ENCODE measurements around the gene PDGFC. TPM values are rescaled to one million over a fixed set of nuclear protein-coding genes. Genes with fewer than 3 reads are reported as not detected.

Gene PDGFC
- total RNA-seq (2021) (3.1 to 5.3 TPM (median 3.5 TPM) in 3 replicates), Bru-seq, nascent RNA (percentile 48 among the genes with signal in this experiment)
- long read RNA-seq, experiment 1, full-length matches to known transcripts = 11 of 15 reads
- long read RNA-seq, experiment 1, partial matches to known transcripts = 0 of 15 reads
- long read RNA-seq, experiment 1, other reads (novel, unspliced or antisense) = 4 of 15 reads
- long read RNA-seq, experiment 2, full-length matches to known transcripts = 2 of 4 reads
- long read RNA-seq, experiment 2, partial matches to known transcripts = 1 of 4 reads
- long read RNA-seq, experiment 2, other reads (novel, unspliced or antisense) = 1 of 4 reads
- long read RNA-seq, experiment 3 = 0 reads

DNA sequence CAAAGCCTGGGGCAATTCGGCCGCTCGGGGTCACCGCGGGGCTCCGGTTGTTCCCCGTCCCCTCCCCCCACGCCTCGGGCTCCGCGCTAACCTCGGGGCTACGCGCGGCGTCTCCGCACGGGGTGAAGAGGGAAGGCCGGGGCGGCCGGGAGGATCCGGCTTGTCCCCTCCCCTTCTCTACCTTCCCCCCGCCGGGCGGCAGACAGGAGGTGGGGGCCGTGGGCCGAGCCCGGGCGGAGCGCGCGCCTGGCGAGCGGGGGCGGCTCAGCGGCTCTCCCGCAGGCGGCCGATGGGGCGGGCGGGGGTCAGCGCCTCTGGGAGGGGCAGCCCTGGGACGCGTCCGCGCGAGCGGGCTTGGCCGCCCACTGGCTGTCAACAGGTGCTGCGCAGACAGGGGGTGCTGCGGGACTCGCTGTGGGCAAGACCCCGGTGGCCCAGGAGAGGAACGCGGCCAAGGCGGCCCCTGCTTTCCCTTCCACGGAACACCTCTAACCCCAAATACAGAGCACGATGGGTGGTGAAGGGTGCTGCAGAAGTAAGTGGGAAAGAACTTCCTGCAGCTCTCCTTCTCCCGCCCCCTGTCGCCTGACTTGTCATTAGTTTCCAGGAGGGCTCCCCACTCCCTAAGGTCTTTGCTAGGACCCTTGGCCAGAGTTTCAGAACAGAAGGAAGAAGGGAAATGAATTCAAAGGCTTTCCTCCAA is at the start of gene PDGFC:
Gene PDGFC (minus strand): TSS at position 124 of the 703 bp plus-strand sequence. CDS start 896 bp downstream, outside the sequence.
- Mint-ChIP-seq H3K36me3 (no peaks in the 10 kb centered on the region), H3K4me3 (peak within 1 kb of the TSS; percentile 81), H3K4me1 (peaks cover 33% of the 10 kb centered on the region), H3K9me3 (no peaks in the 10 kb centered on the region), H3K27ac (peak within 1 kb of the TSS; percentile 44), H3K27me3 (ENCODE audit: low read depth) (peaks cover 22% of the 10 kb centered on the region)
- POLR2A ChIA-PET = no interaction called here
- ATAC-seq (peak; percentile 77), DNase-seq (ENCODE audit: low spot score) (peak; percentile 86)
- CTCF ChIA-PET = interaction anchor here (0.6 to 2.6 kb wide), 6 partner anchors 74 to 497 kb away, joined by 3 to 10 read pairs (median 4); no protein-coding TSS in a partner anchor
- TF ChIP-seq ETV6 (CRISPR knock-in tag; IDR thresholded peaks at IDR 0.05) = peak; percentile 35; the same call in 1 of the 2 replicates
- no peak for TF ChIP-seq ZSCAN18 (CRISPR knock-in tag; IDR thresholded peaks at IDR 0.05)
- TF ChIP-seq, protein P1, sequence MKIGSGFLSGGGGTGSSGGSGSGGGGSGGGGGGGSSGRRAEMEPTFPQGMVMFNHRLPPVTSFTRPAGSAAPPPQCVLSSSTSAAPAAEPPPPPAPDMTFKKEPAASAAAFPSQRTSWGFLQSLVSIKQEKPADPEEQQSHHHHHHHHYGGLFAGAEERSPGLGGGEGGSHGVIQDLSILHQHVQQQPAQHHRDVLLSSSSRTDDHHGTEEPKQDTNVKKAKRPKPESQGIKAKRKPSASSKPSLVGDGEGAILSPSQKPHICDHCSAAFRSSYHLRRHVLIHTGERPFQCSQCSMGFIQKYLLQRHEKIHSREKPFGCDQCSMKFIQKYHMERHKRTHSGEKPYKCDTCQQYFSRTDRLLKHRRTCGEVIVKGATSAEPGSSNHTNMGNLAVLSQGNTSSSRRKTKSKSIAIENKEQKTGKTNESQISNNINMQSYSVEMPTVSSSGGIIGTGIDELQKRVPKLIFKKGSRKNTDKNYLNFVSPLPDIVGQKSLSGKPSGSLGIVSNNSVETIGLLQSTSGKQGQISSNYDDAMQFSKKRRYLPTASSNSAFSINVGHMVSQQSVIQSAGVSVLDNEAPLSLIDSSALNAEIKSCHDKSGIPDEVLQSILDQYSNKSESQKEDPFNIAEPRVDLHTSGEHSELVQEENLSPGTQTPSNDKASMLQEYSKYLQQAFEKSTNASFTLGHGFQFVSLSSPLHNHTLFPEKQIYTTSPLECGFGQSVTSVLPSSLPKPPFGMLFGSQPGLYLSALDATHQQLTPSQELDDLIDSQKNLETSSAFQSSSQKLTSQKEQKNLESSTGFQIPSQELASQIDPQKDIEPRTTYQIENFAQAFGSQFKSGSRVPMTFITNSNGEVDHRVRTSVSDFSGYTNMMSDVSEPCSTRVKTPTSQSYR (CRISPR knock-in tag; IDR thresholded peaks at IDR 0.05) = no peak
- no peak for TF ChIP-seq MLX (CRISPR knock-in tag; IDR thresholded peaks at IDR 0.05)
- TF ChIP-seq, protein P2, sequence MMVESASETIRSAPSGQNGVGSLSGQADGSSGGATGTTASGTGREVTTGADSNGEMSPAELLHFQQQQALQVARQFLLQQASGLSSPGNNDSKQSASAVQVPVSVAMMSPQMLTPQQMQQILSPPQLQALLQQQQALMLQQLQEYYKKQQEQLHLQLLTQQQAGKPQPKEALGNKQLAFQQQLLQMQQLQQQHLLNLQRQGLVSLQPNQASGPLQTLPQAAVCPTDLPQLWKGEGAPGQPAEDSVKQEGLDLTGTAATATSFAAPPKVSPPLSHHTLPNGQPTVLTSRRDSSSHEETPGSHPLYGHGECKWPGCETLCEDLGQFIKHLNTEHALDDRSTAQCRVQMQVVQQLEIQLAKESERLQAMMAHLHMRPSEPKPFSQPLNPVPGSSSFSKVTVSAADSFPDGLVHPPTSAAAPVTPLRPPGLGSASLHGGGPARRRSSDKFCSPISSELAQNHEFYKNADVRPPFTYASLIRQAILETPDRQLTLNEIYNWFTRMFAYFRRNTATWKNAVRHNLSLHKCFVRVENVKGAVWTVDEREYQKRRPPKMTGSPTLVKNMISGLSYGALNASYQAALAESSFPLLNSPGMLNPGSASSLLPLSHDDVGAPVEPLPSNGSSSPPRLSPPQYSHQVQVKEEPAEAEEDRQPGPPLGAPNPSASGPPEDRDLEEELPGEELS (CRISPR knock-in tag; IDR thresholded peaks at IDR 0.05) = peak; percentile 27; the same call in 1 of the 2 replicates
- no peak for TF ChIP-seq NR1H2 (CRISPR knock-in tag; IDR thresholded peaks at IDR 0.05)
- no peak for TF ChIP-seq PRRX2 (CRISPR knock-in tag; IDR thresholded peaks at IDR 0.05)
- no peak for TF ChIP-seq JAZF1 (CRISPR knock-in tag; IDR thresholded peaks at IDR 0.05)
- TF ChIP-seq ZNF512 (CRISPR knock-in tag; IDR thresholded peaks at IDR 0.05; ENCODE audit: borderline replicate concordance) = no peak
- TF ChIP-seq SMAD3 (CRISPR knock-in tag; IDR thresholded peaks at IDR 0.05; ENCODE audit: borderline replicate concordance) = 0 out of 2 replicates have a peak, but pooled peaks have one; percentile 47
- no peak for TF ChIP-seq ARID4B (CRISPR knock-in tag; IDR thresholded peaks at IDR 0.05; ENCODE audit: borderline replicate concordance)
- TF ChIP-seq, protein P3, sequence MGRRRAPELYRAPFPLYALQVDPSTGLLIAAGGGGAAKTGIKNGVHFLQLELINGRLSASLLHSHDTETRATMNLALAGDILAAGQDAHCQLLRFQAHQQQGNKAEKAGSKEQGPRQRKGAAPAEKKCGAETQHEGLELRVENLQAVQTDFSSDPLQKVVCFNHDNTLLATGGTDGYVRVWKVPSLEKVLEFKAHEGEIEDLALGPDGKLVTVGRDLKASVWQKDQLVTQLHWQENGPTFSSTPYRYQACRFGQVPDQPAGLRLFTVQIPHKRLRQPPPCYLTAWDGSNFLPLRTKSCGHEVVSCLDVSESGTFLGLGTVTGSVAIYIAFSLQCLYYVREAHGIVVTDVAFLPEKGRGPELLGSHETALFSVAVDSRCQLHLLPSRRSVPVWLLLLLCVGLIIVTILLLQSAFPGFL (CRISPR knock-in tag; IDR thresholded peaks at IDR 0.05; ENCODE audit: borderline replicate concordance) = no peak
- TF ChIP-seq FOXP1 (CRISPR knock-in tag; IDR thresholded peaks at IDR 0.05; ENCODE audit: borderline replicate concordance) = peak; percentile 35; the same call in 1 of the 2 replicates
- no peak for TF ChIP-seq ZNF425 (CRISPR knock-in tag; conservative IDR thresholded peaks at IDR 0.05)
- TF ChIP-seq ZNF219 (CRISPR knock-in tag; IDR thresholded peaks at IDR 0.05; ENCODE audit: borderline replicate concordance) = no peak
- TF ChIP-seq FOXK1 (CRISPR knock-in tag; IDR thresholded peaks at IDR 0.05) = no peak
- TF ChIP-seq ZNF263 (CRISPR knock-in tag; IDR thresholded peaks at IDR 0.05; ENCODE audit: low read depth) = no peak

Data from WTC11 (cell line).